HEK293 (cell line): ENCODE data around the gene SORCS3.
"Not testable (repeated sequence)": the region's sequence is repeated elsewhere in the genome, so short reads cannot be mapped to it uniquely, and the experiment has no call there.

ENCODE experiments used
- CTCF ChIA-PET: fragments of 350-600 bp; formaldehyde crosslinking; extraction: SDS; loops from one replicate; lab custom pipeline; 2021; ENCODE audit warnings: antibody characterized with exemption; lab: Yijun Ruan, JAX
- POLR2A ChIA-PET: fragments of 300-600 bp; formaldehyde crosslinking; extraction: SDS; loops from one replicate; lab custom pipeline; 2020; ENCODE audit warnings: antibody characterized with exemption, inconsistent platforms; lab: Yijun Ruan, JAX
- H3K27ac ChIP-seq: fragments of 200-500 bp; sonication (Bioruptor generic); 2 replicates; pipeline ENCODE4 v1.5.1; 2014; ENCODE audit warnings: low read depth, low read length, control low read depth, inconsistent platforms; ENCODE audit errors: extremely low read depth
- H3K36me3 ChIP-seq, 2 experiments: fragments of 200-500 bp in 1 of 2; sonication (Bioruptor generic) in 1 of 2; 1 replicate in 1 of 2; 2 replicates in 1 of 2; pipeline ENCODE4 v1.5.1; 2014 to 2017; ENCODE audit warnings: inconsistent platforms in 2 of 2, low read length in 2 of 2; ENCODE audit not compliant: control insufficient read depth in 2 of 2, insufficient read depth in 1 of 2
- H3K4me1 ChIP-seq: fragments of 200-500 bp; sonication (Bioruptor generic); 2 replicates; pipeline ENCODE4 v1.5.1; 2014; ENCODE audit warnings: mild to moderate bottlenecking, low read length, inconsistent platforms; ENCODE audit not compliant: control insufficient read depth, insufficient read depth
- H3K4me3 ChIP-seq: 2 replicates; pipeline ENCODE4 v1.5.1; 2011; ENCODE audit warnings: low read depth, mild to moderate bottlenecking, control low read depth, low read length, moderate library complexity
- H3K9me3 ChIP-seq: fragments of 200-500 bp; sonication (Bioruptor generic); 2 replicates; pipeline ENCODE4 v1.5.1; 2014; ENCODE audit warnings: low read depth, low read length, inconsistent platforms; ENCODE audit not compliant: control insufficient read depth, insufficient read depth
- CTCF ChIP-seq: fragments of 450-650 bp; formaldehyde crosslinking; IDR thresholded peaks from 2 replicates; pipeline ENCODE4 v1.5.1; 2016; ENCODE audit warnings: missing biosample characterization, missing genetic modification characterization
- GLI4 ChIP-seq: fragments of 450-650 bp; formaldehyde crosslinking; IDR thresholded peaks from 2 replicates; pipeline ENCODE4 v1.5.1; 2016; ENCODE audit warnings: missing biosample characterization, missing genetic modification characterization
- GLIS1 ChIP-seq: fragments of 450-650 bp; formaldehyde crosslinking; IDR thresholded peaks from 2 replicates; pipeline ENCODE4 v1.5.1; 2016; ENCODE audit warnings: missing biosample characterization, missing genetic modification characterization
- INSM2 ChIP-seq: fragments of 450-650 bp; formaldehyde crosslinking; IDR thresholded peaks from 2 replicates; pipeline ENCODE4 v1.5.1; 2016; ENCODE audit warnings: missing biosample characterization, missing genetic modification characterization
- KLF16 ChIP-seq: fragments of 450-650 bp; formaldehyde crosslinking; IDR thresholded peaks from 2 replicates; pipeline ENCODE4 v1.5.1; 2017; ENCODE audit warnings: missing biosample characterization, missing genetic modification characterization
- KLF9 ChIP-seq: fragments of 450-650 bp; formaldehyde crosslinking; IDR thresholded peaks from 2 replicates; pipeline ENCODE4 v1.5.1; 2016; ENCODE audit warnings: missing biosample characterization, missing genetic modification characterization, low read depth
- PRDM2 ChIP-seq: fragments of 450-650 bp; formaldehyde crosslinking; IDR thresholded peaks from 2 replicates; pipeline ENCODE4 v1.5.1; 2016; ENCODE audit warnings: missing biosample characterization, missing genetic modification characterization, borderline replicate concordance
- REPIN1 ChIP-seq: fragments of 450-650 bp; formaldehyde crosslinking; IDR thresholded peaks from 2 replicates; pipeline ENCODE4 v1.5.1; 2017; ENCODE audit warnings: missing biosample characterization, missing genetic modification characterization, low read depth
- TCF7L2 ChIP-seq: IDR thresholded peaks from 2 replicates; pipeline ENCODE4 v1.6.1; 2011; ENCODE audit warnings: low read depth, mild to moderate bottlenecking, inconsistent platforms, low read length, moderate library complexity, borderline replicate concordance
- ZEB2 ChIP-seq: fragments of 450-650 bp; formaldehyde crosslinking; IDR thresholded peaks from 2 replicates; pipeline ENCODE4 v1.5.1; 2016; ENCODE audit warnings: missing biosample characterization, missing genetic modification characterization
- ZNF138 ChIP-seq: fragments of 450-650 bp; formaldehyde crosslinking; IDR thresholded peaks from 2 replicates; pipeline ENCODE4 v1.5.1; 2016; ENCODE audit warnings: missing biosample characterization, missing genetic modification characterization, borderline replicate concordance
- ZNF16 ChIP-seq: fragments of 450-650 bp; formaldehyde crosslinking; IDR thresholded peaks from 2 replicates; pipeline ENCODE4 v1.5.1; 2016; ENCODE audit warnings: low read depth, missing biosample characterization, missing genetic modification characterization
- ZNF202 ChIP-seq: fragments of 450-650 bp; formaldehyde crosslinking; IDR thresholded peaks from 2 replicates; pipeline ENCODE4 v1.5.1; 2016; ENCODE audit warnings: missing biosample characterization, missing genetic modification characterization, borderline replicate concordance
- ZNF223 ChIP-seq: fragments of 450-650 bp; formaldehyde crosslinking; IDR thresholded peaks from 2 replicates; pipeline ENCODE4 v1.5.1; 2016; ENCODE audit warnings: missing biosample characterization, missing genetic modification characterization
- ZNF366 ChIP-seq: fragments of 450-650 bp; formaldehyde crosslinking; conservative IDR thresholded peaks from 2 replicates; pipeline ENCODE4 v1.5.1; 2016; ENCODE audit warnings: missing biosample characterization, missing genetic modification characterization
- ZNF548 ChIP-seq: fragments of 450-650 bp; formaldehyde crosslinking; IDR thresholded peaks from 2 replicates; pipeline ENCODE4 v1.5.1; 2016; ENCODE audit warnings: missing biosample characterization, missing genetic modification characterization
- ZNF664 ChIP-seq: fragments of 450-650 bp; formaldehyde crosslinking; IDR thresholded peaks from 2 replicates; pipeline ENCODE4 v1.5.1; 2016; ENCODE audit warnings: missing biosample characterization, missing genetic modification characterization
- ZNF707 ChIP-seq: fragments of 450-650 bp; formaldehyde crosslinking; IDR thresholded peaks from 2 replicates; pipeline ENCODE4 v1.5.1; 2016; ENCODE audit warnings: missing biosample characterization, missing genetic modification characterization
- ZNF76 ChIP-seq: fragments of 450-650 bp; formaldehyde crosslinking; IDR thresholded peaks from 2 replicates; pipeline ENCODE4; 2016; ENCODE audit warnings: low read depth, missing biosample characterization, missing genetic modification characterization, borderline replicate concordance
- ZNF785 ChIP-seq: fragments of 450-650 bp; formaldehyde crosslinking; IDR thresholded peaks from 2 replicates; pipeline ENCODE4 v1.5.1; 2016; ENCODE audit warnings: missing biosample characterization, missing genetic modification characterization
- ZXDB ChIP-seq: fragments of 450-650 bp; formaldehyde crosslinking; IDR thresholded peaks from 2 replicates; pipeline ENCODE4 v1.5.1; 2016; ENCODE audit warnings: missing biosample characterization, missing genetic modification characterization
- TF ChIP-seq, protein P1 (sequence below): fragments of 450-650 bp; formaldehyde crosslinking; IDR thresholded peaks from 2 replicates; pipeline ENCODE4 v1.5.1; 2017; ENCODE audit warnings: missing biosample characterization, missing genetic modification characterization

The SORCS3 gene

DNA sequence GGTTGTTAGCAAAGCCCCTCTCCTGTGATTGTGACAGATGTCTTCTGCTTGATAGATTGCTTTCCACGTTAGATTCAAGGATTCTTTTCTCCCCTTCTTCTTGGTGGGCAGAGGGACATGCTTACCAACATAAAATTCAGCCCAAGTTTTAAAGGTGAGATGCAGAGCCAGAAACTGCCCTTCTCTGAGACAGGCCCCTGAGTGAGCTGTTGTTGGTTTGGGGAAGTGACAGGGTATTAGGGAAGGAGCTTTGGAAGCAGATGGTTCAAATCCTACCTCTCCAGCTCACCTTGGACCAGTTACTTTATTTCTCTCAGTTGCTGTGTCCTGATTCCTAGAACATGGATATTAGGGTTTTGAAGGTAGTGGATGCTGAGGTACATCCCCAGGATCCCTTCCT, 53.0 kb downstream of the SORCS3 start:
- TF ChIP-seq REPIN1 (no peak), CTCF (tag by site-specific recombination) (no peak), ZNF664 (tag by site-specific recombination) (no peak), PRDM2 (tag by site-specific recombination) (no peak), TCF7L2 (no peak), ZXDB (tag by site-specific recombination) (no peak), ZEB2 (tag by site-specific recombination) (no peak), ZNF138 (tag by site-specific recombination) (no peak), ZNF366 (no peak)
- TF ChIP-seq, protein P1, sequence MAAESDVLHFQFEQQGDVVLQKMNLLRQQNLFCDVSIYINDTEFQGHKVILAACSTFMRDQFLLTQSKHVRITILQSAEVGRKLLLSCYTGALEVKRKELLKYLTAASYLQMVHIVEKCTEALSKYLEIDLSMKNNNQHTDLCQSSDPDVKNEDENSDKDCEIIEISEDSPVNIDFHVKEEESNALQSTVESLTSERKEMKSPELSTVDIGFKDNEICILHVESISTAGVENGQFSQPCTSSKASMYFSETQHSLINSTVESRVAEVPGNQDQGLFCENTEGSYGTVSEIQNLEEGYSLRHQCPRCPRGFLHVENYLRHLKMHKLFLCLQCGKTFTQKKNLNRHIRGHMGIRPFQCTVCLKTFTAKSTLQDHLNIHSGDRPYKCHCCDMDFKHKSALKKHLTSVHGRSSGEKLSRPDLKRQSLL (tag by site-specific recombination), result no peak
- ChIA-PET POLR2A (interaction anchor here (0.6 kb wide), 1 partner anchor 941 kb away, joined by 4 read pairs; no protein-coding TSS in a partner anchor), CTCF (interaction anchor here (1.5 kb wide), 1 partner anchor 9 kb away, joined by 3 read pairs; no protein-coding TSS in a partner anchor)

GRCh38 chr10:104703262-104703661, 62.2 kb downstream of the SORCS3 start:
- POLR2A ChIA-PET, H3K9me3 ChIP-seq, H3K27ac ChIP-seq, H3K4me3 ChIP-seq, H3K36me3 ChIP-seq, H3K4me1 ChIP-seq: not testable (repeated sequence)
- CTCF ChIA-PET, result interaction anchor here (0.6 to 0.8 kb wide), 3 partner anchors 16 to 354 kb away, joined by 3 to 4 read pairs (median 3); no protein-coding TSS in a partner anchor

More for the DNA sequence above, 53.0 kb downstream of the SORCS3 start:
- Histone ChIP-seq H3K27ac (no peak overlapping the region), H3K4me3 (no peak overlapping the region), H3K36me3 (no peaks in the 10 kb centered on the region), H3K9me3 (no peaks in the 10 kb centered on the region), H3K4me1 (no peaks in the 10 kb centered on the region)

DNA sequence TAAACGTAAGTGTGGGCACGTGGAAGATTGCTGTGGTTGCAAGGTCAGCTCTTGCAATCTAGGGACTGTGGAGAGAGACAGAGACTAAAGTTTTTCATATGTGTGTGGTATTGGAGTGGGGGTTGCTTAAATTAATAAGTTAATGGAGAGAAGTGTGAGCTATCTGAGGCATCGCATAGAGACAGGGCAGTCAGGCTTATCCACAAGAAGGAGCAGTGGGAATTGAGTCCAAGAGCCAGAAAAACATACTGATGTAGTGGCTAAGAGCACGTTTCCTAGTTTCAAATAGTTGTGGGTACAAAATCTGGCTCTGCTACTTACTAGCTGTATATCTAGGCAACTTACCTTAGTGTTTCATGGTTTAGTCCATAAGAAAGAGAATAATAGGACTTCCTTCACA, 65.8 kb downstream of the SORCS3 start:
- Histone ChIP-seq H3K4me3 (no peak overlapping the region), H3K4me1 (no peaks in the 10 kb centered on the region), H3K27ac (no peak overlapping the region), H3K36me3 (no peaks in the 10 kb centered on the region), H3K9me3 (no peaks in the 10 kb centered on the region)
- POLR2A ChIA-PET, result no interaction called here
- CTCF ChIA-PET, result interaction anchor here (0.6 kb wide), 1 partner anchor 15 kb away, joined by 3 read pairs; no protein-coding TSS in a partner anchor
- TF ChIP-seq ZNF202, result no peak
- no peak for TF ChIP-seq ZNF16 (tag by site-specific recombination)
- TF ChIP-seq ZNF707 (tag by site-specific recombination), result no peak
- TF ChIP-seq KLF9 (tag by site-specific recombination), result no peak
- no peak for TF ChIP-seq INSM2 (tag by site-specific recombination)
- TF ChIP-seq ZNF76 (tag by site-specific recombination), result no peak
- no peak for TF ChIP-seq ZNF785 (tag by site-specific recombination)
- no peak for TF ChIP-seq GLIS1 (tag by site-specific recombination)
- TF ChIP-seq GLI4, result no peak
- no peak for TF ChIP-seq ZNF548 (tag by site-specific recombination)
- TF ChIP-seq ZNF223 (tag by site-specific recombination), result no peak
- TF ChIP-seq ZNF138 (tag by site-specific recombination), result no peak
- no peak for TF ChIP-seq KLF16 (tag by site-specific recombination)
